Kidney epithelial cell (primary cell): ENCODE data around the gene CTAG2. TPM values are rescaled to one million over a fixed set of nuclear protein-coding genes. Genes with fewer than 3 reads are reported as not detected.
"Not testable (repeated sequence)": the region's sequence is repeated elsewhere in the genome, so short reads cannot be mapped to it uniquely, and the experiment has no call there.

Experiments
- DNase-seq: peaks from one replicate; pipeline ENCODE4 v3.0.0-alpha.2; 2010; ENCODE audit warnings: low read depth
- H3K27me3 ChIP-seq: 2 replicates; pipeline ENCODE4 v1.6.0; 2011; ENCODE audit warnings: low read length; ENCODE audit not compliant: control insufficient read depth, insufficient read depth
- H3K36me3 ChIP-seq: 2 replicates; pipeline ENCODE4 v1.5.1; 2011; ENCODE audit warnings: low read length; ENCODE audit not compliant: control insufficient read depth, insufficient read depth
- H3K4me3 ChIP-seq: 2 replicates; pipeline ENCODE4 v1.5.1; 2011; ENCODE audit warnings: low read depth, mild to moderate bottlenecking, control low read depth, low read length
- CTCF ChIP-seq: IDR thresholded peaks from 2 replicates; pipeline ENCODE4 v1.5.1; 2011; ENCODE audit warnings: mild to moderate bottlenecking, moderate library complexity, low read length, control low read depth, inconsistent platforms; ENCODE audit not compliant: insufficient read depth, poor library complexity, severe bottlenecking
- total RNA-seq: library from RNA; depleted of rRNA; stranded (reverse); fragments of >200 nt; gene quantifications from 2 replicates; pipeline ENCODE4 v1.2.3, GENCODE V29; 2015

Gene CTAG2
- total RNA-seq, 1 donor from 2014 or later, result not detected

- not testable (repeated sequence) for H3K36me3 ChIP-seq, DNase-seq, H3K27me3 ChIP-seq, H3K4me3 ChIP-seq
Measured at GRCh38 chrX:154620767-154621414, 32.5 kb downstream of the CTAG2 start.

GRCh38 chrX:154619182-154619581 lies 34.2 kb downstream of the CTAG2 start, which contains the start of gene CTAG1B:
CTAG1B (minus strand) TSS chrX:154619282; CDS start chrX:154619218, 64 bp downstream.
- not testable (repeated sequence) for H3K4me3 ChIP-seq, H3K27me3 ChIP-seq, DNase-seq, H3K36me3 ChIP-seq

- H3K27me3 ChIP-seq, H3K4me3 ChIP-seq, H3K36me3 ChIP-seq, DNase-seq: not testable (repeated sequence)
Measured at GRCh38 chrX:154613586-154613985, 39.8 kb downstream of the CTAG2 start.

GRCh38 chrX:154611146-154611545 lies 42.2 kb downstream of the CTAG2 start:
- H3K36me3 ChIP-seq, H3K4me3 ChIP-seq, H3K27me3 ChIP-seq, DNase-seq: not testable (repeated sequence)

GRCh38 chrX:154608823-154609222 lies 44.6 kb downstream of the CTAG2 start:
- not testable (repeated sequence) for DNase-seq, H3K36me3 ChIP-seq, H3K4me3 ChIP-seq, H3K27me3 ChIP-seq

- H3K27me3 ChIP-seq, H3K36me3 ChIP-seq, DNase-seq, H3K4me3 ChIP-seq: not testable (repeated sequence)
Measured at GRCh38 chrX:154607976-154608375, 45.4 kb downstream of the CTAG2 start.

- Histone ChIP-seq H3K27me3 (no peaks in the 10 kb centered on the region), H3K4me3 (no peak overlapping the region), H3K36me3 (no peaks in the 10 kb centered on the region)
- DNase-seq, result no peak
- no peak for TF ChIP-seq CTCF
Measured at GRCh38 chrX:154607370-154607769, 46.0 kb downstream of the CTAG2 start.

- no peaks in the 10 kb centered on the region for H3K27me3 ChIP-seq
- no peaks in the 10 kb centered on the region for H3K36me3 ChIP-seq
- no peak overlapping the region for H3K4me3 ChIP-seq
- TF ChIP-seq CTCF, result no peak
- no peak for DNase-seq
Measured at GRCh38 chrX:154605566-154605965, 47.8 kb downstream of the CTAG2 start.
